Measurements from ENCODE around the gene CDH4.

GRCh38 chr20:61573415-61574305 is 321.6 kb downstream of the CDH4 start:
- TF ChIP-seq CTCF (IDR thresholded peaks at IDR 0.05) (no peak), POLR2A (IDR thresholded peaks at IDR 0.05) (no peak)
